Suprapubic skin (tissue), 4 donors: ENCODE measurements around the gene ZIM2. TPM values are rescaled to one million over a fixed set of nuclear protein-coding genes. Genes with fewer than 3 reads are reported as not detected.

Source experiments
- DNase-seq, 2 donors: peaks; one replicate each; pipeline ENCODE4 v3.0.0-alpha.2; 2019; ENCODE audit warnings: low spot score in 2 of 2
- H3K27ac ChIP-seq: fragments of 200-600 bp; sonication (generic); one replicate; pipeline ENCODE4 v1.5.1; 2019
- H3K27me3 ChIP-seq: fragments of 200-600 bp; sonication (generic); one replicate; pipeline ENCODE4 v1.5.1; 2019
- H3K36me3 ChIP-seq: fragments of 200-600 bp; sonication (generic); one replicate; pipeline ENCODE4 v1.5.1; 2019
- H3K4me1 ChIP-seq: fragments of 200-600 bp; sonication (generic); one replicate; pipeline ENCODE4 v1.5.1; 2019
- H3K4me3 ChIP-seq: fragments of 200-600 bp; sonication (generic); one replicate; pipeline ENCODE4 v1.5.1; 2019; ENCODE audit warnings: mild to moderate bottlenecking
- H3K9me3 ChIP-seq: fragments of 200-600 bp; sonication (generic); one replicate; pipeline ENCODE4 v1.5.1; 2019
- CTCF ChIP-seq, 2 donors: fragments of 200-600 bp in 1 of 2; fragments of 450-650 bp in 1 of 2; sonication (generic) in 1 of 2; IDR thresholded peaks; one replicate each; pipeline ENCODE4 v1.5.1; 2016 to 2019; ENCODE audit warnings: antibody characterized with exemption in 2 of 2, mild to moderate bottlenecking in 1 of 2, moderate library complexity in 1 of 2
- EP300 ChIP-seq: sonication (generic); formaldehyde crosslinking; IDR thresholded peaks from one replicate; pipeline ENCODE4 v1.6.1; 2017; ENCODE audit warnings: antibody characterized with exemption
- POLR2A ChIP-seq, 2 donors: fragments of 450-650 bp; IDR thresholded peaks; one replicate each; pipeline ENCODE4 v1.6.1; 2017; ENCODE audit warnings: antibody characterized with exemption in 2 of 2, mild to moderate bottlenecking in 2 of 2, moderate library complexity in 2 of 2
- POLR2AphosphoS5 ChIP-seq, 3 donors: sonication (generic); formaldehyde crosslinking; IDR thresholded peaks; one replicate each; pipeline ENCODE4 v1.6.1; 2017; ENCODE audit warnings: antibody characterized with exemption in 3 of 3
- WGBS: methylation state at CpG from one replicate; pipeline ENCODE4 v1.1.5; 2018; 5-methylcytosine and 5-hydroxymethylcytosine counted together
- total RNA-seq, 4 donors: library from RNA; depleted of rRNA; stranded (reverse); fragments of >200 nt; gene quantifications; one replicate each; pipeline ENCODE4 v1.1.0, GENCODE V29; 2016

Gene ZIM2
- total RNA-seq, 4 donors from 2014 or later = 0.72 TPM; not detected in 3

GRCh38 chr19:56848166-56848565 lies 7.6 kb upstream of the ZIM2 start:
- Histone ChIP-seq H3K4me1 (no peaks in the 10 kb centered on the region), H3K27me3 (no peaks in the 10 kb centered on the region), H3K4me3 (no peak overlapping the region), H3K9me3 (no peaks in the 10 kb centered on the region), H3K27ac (no peak overlapping the region), H3K36me3 (no peaks in the 10 kb centered on the region)
- TF ChIP-seq POLR2A (IDR thresholded peaks at IDR 0.05) (no peak), POLR2AphosphoS5 (IDR thresholded peaks at IDR 0.05) (no peak), EP300 (no peak), CTCF (IDR thresholded peaks at IDR 0.05) (no peak)
- 67% methylated on average over 4 of the region's 4 CpGs for WGBS
- DNase-seq = no peak

- peaks cover 8% of the 10 kb centered on the region for H3K4me1 ChIP-seq
- whole genome bisulfite sequencing = 62% methylated on average over 1 of the region's 1 CpG
- no peak overlapping the region for H3K27ac ChIP-seq
- H3K27me3 ChIP-seq = no peaks in the 10 kb centered on the region
- DNase-seq = no peak
- H3K9me3 ChIP-seq = no peaks in the 10 kb centered on the region
- H3K36me3 ChIP-seq = no peaks in the 10 kb centered on the region
- H3K4me3 ChIP-seq = no peak overlapping the region
- TF ChIP-seq EP300 (no peak), POLR2A (IDR thresholded peaks at IDR 0.05) (no peak), CTCF (IDR thresholded peaks at IDR 0.05) (no peak), POLR2AphosphoS5 (IDR thresholded peaks at IDR 0.05) (no peak)
Observed at GRCh38 chr19:56842412-56842811, 1.9 kb upstream of the ZIM2 start.

- Histone ChIP-seq H3K4me1 (peaks cover 13% of the 10 kb centered on the region), H3K36me3 (no peaks in the 10 kb centered on the region), H3K27me3 (no peaks in the 10 kb centered on the region), H3K4me3 (no peak overlapping the region), H3K9me3 (no peaks in the 10 kb centered on the region), H3K27ac (no peak overlapping the region)
- DNase-seq = no peak
- no peak for TF ChIP-seq CTCF (IDR thresholded peaks at IDR 0.05)
- TF ChIP-seq EP300 = no peak
- TF ChIP-seq POLR2AphosphoS5 (IDR thresholded peaks at IDR 0.05) = no peak
- TF ChIP-seq POLR2A (IDR thresholded peaks at IDR 0.05) = no peak
- 50% methylated on average over 12 of the region's 12 CpGs for WGBS
Observed at GRCh38 chr19:56841193-56841543, 642 bp upstream of the ZIM2 start.

GRCh38 chr19:56839652-56840450 lies 675 bp downstream of the ZIM2 start:
- DNase-seq = peak; percentile 95
- Histone ChIP-seq H3K4me1 (peaks cover 13% of the 10 kb centered on the region), H3K4me3 (peak overlapping the region; percentile 55), H3K27ac (peak overlapping the region; percentile 65), H3K27me3 (no peaks in the 10 kb centered on the region), H3K9me3 (no peaks in the 10 kb centered on the region), H3K36me3 (no peaks in the 10 kb centered on the region)
- 48% methylated on average over 12 of the region's 48 CpGs for WGBS
- TF ChIP-seq POLR2AphosphoS5 (IDR thresholded peaks at IDR 0.05) (no peak), EP300 (no peak), POLR2A (IDR thresholded peaks at IDR 0.05) (no peak), CTCF (IDR thresholded peaks at IDR 0.05) (no peak)

- H3K27me3 ChIP-seq = no peaks in the 10 kb centered on the region
- TF ChIP-seq POLR2A (IDR thresholded peaks at IDR 0.05) = no peak
- TF ChIP-seq EP300 = no peak
- no peak for TF ChIP-seq POLR2AphosphoS5 (IDR thresholded peaks at IDR 0.05)
- no peak for TF ChIP-seq CTCF (IDR thresholded peaks at IDR 0.05)
- peak; percentile 97 to 98 for DNase-seq
- 36% methylated on average over 17 of the region's 34 CpGs for WGBS
- peak overlapping the region; percentile 8 for H3K27ac ChIP-seq
- H3K9me3 ChIP-seq = no peaks in the 10 kb centered on the region
- peaks cover 13% of the 10 kb centered on the region for H3K4me1 ChIP-seq
- H3K4me3 ChIP-seq = peak overlapping the region; percentile 49
- no peaks in the 10 kb centered on the region for H3K36me3 ChIP-seq
Observed at GRCh38 chr19:56838909-56839651, 1.4 kb downstream of the ZIM2 start.
